ENCODE measurements around the gene BABAM2. TPM values are rescaled to one million over a fixed set of nuclear protein-coding genes. Genes with fewer than 3 reads are reported as not detected.

BABAM2 gene
- total RNA-seq, 1 donor from 2014 or later = 33.9 TPM

DNA sequence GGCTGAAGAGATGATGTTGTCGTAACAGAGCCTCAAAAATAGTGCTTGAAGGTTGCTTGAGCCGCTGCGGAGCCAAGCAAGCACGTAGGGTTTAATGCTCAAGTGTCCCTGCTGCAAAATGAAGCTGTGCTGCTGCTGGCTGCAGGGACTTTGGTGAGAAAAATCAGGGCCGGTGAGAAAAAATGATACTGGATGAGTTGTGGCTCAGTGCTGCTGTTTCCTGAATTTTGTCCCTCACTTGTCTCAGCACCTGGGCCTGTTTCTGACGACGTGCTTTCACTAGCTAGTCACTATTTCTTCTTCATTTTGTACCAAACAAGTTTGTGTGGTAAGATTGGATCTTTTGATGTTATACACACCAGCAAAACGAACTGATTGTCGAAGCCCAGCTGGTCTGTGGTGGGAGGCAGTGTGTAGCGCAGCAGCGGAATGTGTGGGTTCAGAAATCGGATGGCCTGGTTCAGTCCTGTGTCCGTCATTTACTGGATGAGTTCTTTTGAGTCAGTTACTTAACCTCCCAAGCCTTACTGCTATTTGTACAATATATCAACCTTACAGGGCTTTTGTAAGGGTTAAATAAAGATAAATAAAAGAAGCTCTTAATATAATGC, 329.3 kb downstream of the BABAM2 start:
- no peak for DNase-seq (ENCODE audit: low spot score)

DNA sequence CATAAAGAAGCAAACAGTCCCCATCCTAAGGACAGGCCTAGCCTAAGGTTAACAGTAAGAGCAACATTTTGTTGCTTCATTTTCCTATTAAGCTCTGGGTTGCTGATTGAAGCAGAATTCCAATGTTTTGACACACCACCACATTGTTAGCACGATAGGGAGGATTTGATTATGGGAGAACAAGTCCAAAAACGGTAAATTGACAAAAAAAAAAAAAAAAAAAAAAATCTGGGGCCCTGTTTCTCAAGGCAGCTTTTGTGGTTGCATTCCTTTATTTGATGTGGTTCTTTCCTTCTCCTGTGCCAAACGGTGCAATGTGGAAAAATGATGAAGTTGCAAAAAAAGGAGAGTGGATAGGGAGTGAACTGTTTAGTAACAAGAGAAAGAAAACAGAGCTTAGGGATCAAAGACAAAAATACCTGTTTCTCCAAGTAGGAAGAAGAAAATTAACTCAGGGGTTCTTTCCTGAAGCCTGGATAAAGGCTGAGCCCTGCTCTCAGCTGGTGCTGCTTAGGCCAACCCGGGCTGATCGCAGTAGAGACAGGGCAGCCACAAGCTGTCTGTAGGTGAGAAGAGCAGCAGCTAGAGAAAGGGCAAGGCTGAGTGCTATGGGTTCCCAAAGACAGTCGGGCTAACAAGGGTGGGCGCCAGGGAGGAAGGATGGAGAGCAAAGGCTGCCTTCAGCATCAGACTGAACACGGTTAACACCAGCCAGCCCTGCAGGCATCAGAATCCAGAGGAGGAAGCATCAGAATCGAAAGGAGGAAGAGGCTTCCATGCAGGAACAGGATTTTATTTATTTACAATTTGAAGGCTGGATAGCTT, 334.3 kb downstream of the BABAM2 start:
- Mint-ChIP-seq H3K27ac (ENCODE audit: unreplicated experiment) (peak overlapping the region; percentile 47), H3K36me3 (ENCODE audit: low read depth) (peaks cover 1% of the 10 kb centered on the region), H3K9me3 (ENCODE audit: low read depth) (no peaks in the 10 kb centered on the region), H3K4me1 (ENCODE audit: low read depth) (peaks cover 24% of the 10 kb centered on the region), H3K27me3 (ENCODE audit: low read depth) (no peaks in the 10 kb centered on the region), H3K4me3 (ENCODE audit: unreplicated experiment) (no peak overlapping the region)
- DNase-seq (ENCODE audit: low spot score) = no peak
- TF ChIP-seq, protein P1, sequence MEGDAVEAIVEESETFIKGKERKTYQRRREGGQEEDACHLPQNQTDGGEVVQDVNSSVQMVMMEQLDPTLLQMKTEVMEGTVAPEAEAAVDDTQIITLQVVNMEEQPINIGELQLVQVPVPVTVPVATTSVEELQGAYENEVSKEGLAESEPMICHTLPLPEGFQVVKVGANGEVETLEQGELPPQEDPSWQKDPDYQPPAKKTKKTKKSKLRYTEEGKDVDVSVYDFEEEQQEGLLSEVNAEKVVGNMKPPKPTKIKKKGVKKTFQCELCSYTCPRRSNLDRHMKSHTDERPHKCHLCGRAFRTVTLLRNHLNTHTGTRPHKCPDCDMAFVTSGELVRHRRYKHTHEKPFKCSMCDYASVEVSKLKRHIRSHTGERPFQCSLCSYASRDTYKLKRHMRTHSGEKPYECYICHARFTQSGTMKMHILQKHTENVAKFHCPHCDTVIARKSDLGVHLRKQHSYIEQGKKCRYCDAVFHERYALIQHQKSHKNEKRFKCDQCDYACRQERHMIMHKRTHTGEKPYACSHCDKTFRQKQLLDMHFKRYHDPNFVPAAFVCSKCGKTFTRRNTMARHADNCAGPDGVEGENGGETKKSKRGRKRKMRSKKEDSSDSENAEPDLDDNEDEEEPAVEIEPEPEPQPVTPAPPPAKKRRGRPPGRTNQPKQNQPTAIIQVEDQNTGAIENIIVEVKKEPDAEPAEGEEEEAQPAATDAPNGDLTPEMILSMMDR (IDR thresholded peaks at IDR 0.05) = no peak

More for the DNA sequence above, 329.3 kb downstream of the BABAM2 start:
- TF ChIP-seq, protein P1 (IDR thresholded peaks at IDR 0.05) = no peak
- no peaks in the 10 kb centered on the region for H3K27me3 Mint-ChIP-seq (ENCODE audit: low read depth)
- H3K36me3 Mint-ChIP-seq (ENCODE audit: low read depth) = peaks cover 1% of the 10 kb centered on the region
- H3K4me3 Mint-ChIP-seq (ENCODE audit: unreplicated experiment) = no peak overlapping the region
- H3K4me1 Mint-ChIP-seq (ENCODE audit: low read depth) = peaks cover 9% of the 10 kb centered on the region
- no peak overlapping the region for H3K27ac Mint-ChIP-seq (ENCODE audit: unreplicated experiment)
- H3K9me3 Mint-ChIP-seq (ENCODE audit: low read depth) = no peaks in the 10 kb centered on the region

DNA sequence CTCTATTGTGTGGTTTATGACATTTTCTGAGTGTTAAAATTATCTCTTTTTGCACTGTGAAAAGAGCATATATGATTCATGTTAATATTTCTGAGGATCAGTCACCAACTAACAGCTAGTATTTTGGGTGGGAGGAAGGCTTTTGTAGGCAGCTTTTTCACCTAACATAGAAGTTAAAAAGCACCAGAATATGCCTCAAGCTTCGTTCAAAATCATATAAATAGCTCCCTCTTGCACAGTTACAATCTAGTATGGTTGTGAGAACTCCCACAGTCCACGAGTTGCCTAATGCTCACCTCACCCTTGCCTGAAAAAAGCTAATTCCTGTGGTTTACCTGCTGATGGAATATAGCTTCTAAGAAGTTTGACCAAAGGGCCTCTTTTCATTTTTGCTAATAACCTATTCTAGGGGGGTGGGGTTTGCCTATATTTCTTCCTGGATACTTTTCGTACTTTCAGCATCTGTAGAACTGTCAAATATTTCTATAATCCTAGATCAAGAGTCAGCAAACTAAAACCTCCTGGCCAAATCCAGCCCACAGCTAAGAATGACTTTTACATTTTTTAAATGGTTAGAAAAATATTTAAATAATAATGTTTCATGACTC, 335.0 kb downstream of the BABAM2 start:
- TF ChIP-seq, protein P1 (IDR thresholded peaks at IDR 0.05) = no peak
- Mint-ChIP-seq H3K4me3 (ENCODE audit: unreplicated experiment) (no peak overlapping the region), H3K27ac (ENCODE audit: unreplicated experiment) (no peak overlapping the region), H3K4me1 (ENCODE audit: low read depth) (peaks cover 27% of the 10 kb centered on the region), H3K36me3 (ENCODE audit: low read depth) (peaks cover 1% of the 10 kb centered on the region), H3K27me3 (ENCODE audit: low read depth) (no peaks in the 10 kb centered on the region), H3K9me3 (ENCODE audit: low read depth) (no peaks in the 10 kb centered on the region)
- DNase-seq (ENCODE audit: low spot score) = no peak

DNA sequence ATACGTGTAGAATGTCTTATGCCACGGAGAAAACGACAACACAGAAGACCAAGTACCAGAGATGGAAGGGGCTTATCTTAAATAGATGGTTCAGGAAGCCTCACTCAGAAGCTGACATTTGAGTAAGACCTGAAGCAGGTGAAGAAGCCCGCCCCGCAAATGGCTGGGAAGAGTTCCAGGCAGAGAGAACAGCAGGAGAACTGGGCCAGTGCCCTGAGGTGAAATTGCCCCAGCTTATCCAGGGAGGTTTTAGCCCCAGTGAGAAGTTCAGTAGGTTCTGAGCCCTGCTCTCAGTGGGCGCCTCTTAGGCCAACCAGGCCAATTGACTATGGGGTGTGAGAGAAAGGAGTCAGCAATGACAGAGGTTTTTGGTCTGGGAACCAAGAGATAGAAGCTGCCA, 336.0 kb downstream of the BABAM2 start:
- DNase-seq (ENCODE audit: low spot score) = no peak
- Mint-ChIP-seq H3K4me1 (ENCODE audit: low read depth) (peaks cover 36% of the 10 kb centered on the region), H3K4me3 (ENCODE audit: unreplicated experiment) (no peak overlapping the region), H3K9me3 (ENCODE audit: low read depth) (no peaks in the 10 kb centered on the region), H3K27ac (ENCODE audit: unreplicated experiment) (no peak overlapping the region), H3K27me3 (ENCODE audit: low read depth) (no peaks in the 10 kb centered on the region), H3K36me3 (ENCODE audit: low read depth) (no peaks in the 10 kb centered on the region)
- TF ChIP-seq, protein P1 (IDR thresholded peaks at IDR 0.05) = no peak

DNA sequence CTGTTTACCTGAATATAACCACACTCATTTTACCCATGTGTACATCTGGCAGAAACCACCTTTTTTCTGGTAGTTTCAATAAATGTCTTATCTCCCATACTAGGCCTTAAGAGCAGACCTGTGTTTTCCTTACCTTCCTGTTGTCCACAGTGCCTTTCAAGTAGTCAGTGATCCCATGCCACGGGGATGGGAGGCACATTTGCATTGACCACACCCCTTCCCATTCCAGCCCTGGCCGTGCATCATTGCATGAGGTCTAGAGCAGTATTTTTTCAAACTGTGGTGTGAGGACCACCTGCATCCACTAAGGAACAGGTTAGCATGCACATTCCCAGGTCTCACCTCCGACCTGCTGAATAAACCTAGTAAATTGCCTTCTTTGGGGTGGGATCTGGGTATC, 337.0 kb downstream of the BABAM2 start:
- Mint-ChIP-seq H3K9me3 (ENCODE audit: low read depth) (no peaks in the 10 kb centered on the region), H3K27ac (ENCODE audit: unreplicated experiment) (no peak overlapping the region), H3K4me1 (ENCODE audit: low read depth) (peaks cover 41% of the 10 kb centered on the region), H3K4me3 (ENCODE audit: unreplicated experiment) (no peak overlapping the region), H3K27me3 (ENCODE audit: low read depth) (no peaks in the 10 kb centered on the region), H3K36me3 (ENCODE audit: low read depth) (no peaks in the 10 kb centered on the region)
- no peak for DNase-seq (ENCODE audit: low spot score)
- TF ChIP-seq, protein P1 (IDR thresholded peaks at IDR 0.05) = no peak
